ENCODE results near the gene TOMM5.

The TOMM5 gene

GRCh38 chr9:37625036-37625757 is 32.8 kb upstream of the TOMM5 start:
- no peaks in the 10 kb centered on the region for H3K4me1 ChIP-seq (ENCODE audit: control insufficient read depth, insufficient read depth, low read length)
- H3K9me3 ChIP-seq (replicated peaks; ENCODE audit: low read length): no peaks in the 10 kb centered on the region
- no peaks in the 10 kb centered on the region for H3K36me3 ChIP-seq (ENCODE audit: insufficient read depth, low read length)
- H3K27me3 ChIP-seq (ENCODE audit: control insufficient read depth, insufficient read depth, low read length): peaks cover 43% of the 10 kb centered on the region
- H3K4me2 ChIP-seq (ENCODE audit: low read length): no peak overlapping the region
- H3K4me3 ChIP-seq (ENCODE audit: low read length): no peak overlapping the region
- no peak overlapping the region for H3K9ac ChIP-seq (ENCODE audit: low read depth, low read length)

- Histone ChIP-seq H3K4me3 (ENCODE audit: low read length) (no peak overlapping the region), H3K9ac (ENCODE audit: low read depth, low read length) (no peak overlapping the region), H3K36me3 (ENCODE audit: insufficient read depth, low read length) (no peaks in the 10 kb centered on the region), H3K4me2 (ENCODE audit: low read length) (no peak overlapping the region), H3K4me1 (ENCODE audit: control insufficient read depth, insufficient read depth, low read length) (no peaks in the 10 kb centered on the region), H3K9me3 (replicated peaks; ENCODE audit: low read length) (no peaks in the 10 kb centered on the region), H3K27me3 (ENCODE audit: control insufficient read depth, insufficient read depth, low read length) (peaks cover 43% of the 10 kb centered on the region)
Measured at GRCh38 chr9:37624073-37624472, 31.7 kb upstream of the TOMM5 start.

- Histone ChIP-seq H3K9ac (ENCODE audit: low read depth, low read length) (no peak overlapping the region), H3K9me3 (replicated peaks; ENCODE audit: low read length) (no peaks in the 10 kb centered on the region), H3K4me3 (ENCODE audit: low read length) (no peak overlapping the region), H3K4me1 (ENCODE audit: control insufficient read depth, insufficient read depth, low read length) (no peaks in the 10 kb centered on the region), H3K4me2 (ENCODE audit: low read length) (no peak overlapping the region), H3K36me3 (ENCODE audit: insufficient read depth, low read length) (no peaks in the 10 kb centered on the region), H3K27me3 (ENCODE audit: control insufficient read depth, insufficient read depth, low read length) (peaks cover 39% of the 10 kb centered on the region)
Measured at GRCh38 chr9:37623267-37623666, 30.9 kb upstream of the TOMM5 start.

GRCh38 chr9:37622462-37622861 is 30.1 kb upstream of the TOMM5 start:
- Histone ChIP-seq H3K36me3 (ENCODE audit: insufficient read depth, low read length) (no peaks in the 10 kb centered on the region), H3K27me3 (ENCODE audit: control insufficient read depth, insufficient read depth, low read length) (peaks cover 35% of the 10 kb centered on the region), H3K4me1 (ENCODE audit: control insufficient read depth, insufficient read depth, low read length) (peaks cover 8% of the 10 kb centered on the region), H3K4me3 (ENCODE audit: low read length) (no peak overlapping the region), H3K9me3 (replicated peaks; ENCODE audit: low read length) (no peaks in the 10 kb centered on the region), H3K9ac (ENCODE audit: low read depth, low read length) (no peak overlapping the region), H3K4me2 (ENCODE audit: low read length) (no peak overlapping the region)

GRCh38 chr9:37621273-37622121 is 29.1 kb upstream of the TOMM5 start:
- Histone ChIP-seq H3K4me3 (ENCODE audit: low read length) (no peak overlapping the region), H3K9me3 (replicated peaks; ENCODE audit: low read length) (no peaks in the 10 kb centered on the region), H3K36me3 (ENCODE audit: insufficient read depth, low read length) (no peaks in the 10 kb centered on the region), H3K4me2 (ENCODE audit: low read length) (no peak overlapping the region), H3K9ac (ENCODE audit: low read depth, low read length) (no peak overlapping the region), H3K27me3 (ENCODE audit: control insufficient read depth, insufficient read depth, low read length) (peaks cover 29% of the 10 kb centered on the region), H3K4me1 (ENCODE audit: control insufficient read depth, insufficient read depth, low read length) (peaks cover 8% of the 10 kb centered on the region)

- Histone ChIP-seq H3K4me3 (ENCODE audit: low read length) (no peak overlapping the region), H3K9ac (ENCODE audit: low read depth, low read length) (no peak overlapping the region), H3K4me2 (ENCODE audit: low read length) (no peak overlapping the region), H3K27me3 (ENCODE audit: control insufficient read depth, insufficient read depth, low read length) (peaks cover 29% of the 10 kb centered on the region), H3K4me1 (ENCODE audit: control insufficient read depth, insufficient read depth, low read length) (peaks cover 8% of the 10 kb centered on the region), H3K36me3 (ENCODE audit: insufficient read depth, low read length) (no peaks in the 10 kb centered on the region), H3K9me3 (replicated peaks; ENCODE audit: low read length) (no peaks in the 10 kb centered on the region)
Measured at GRCh38 chr9:37620396-37620795, 28.0 kb upstream of the TOMM5 start.

- Histone ChIP-seq H3K4me1 (ENCODE audit: control insufficient read depth, insufficient read depth, low read length) (peaks cover 8% of the 10 kb centered on the region), H3K4me2 (ENCODE audit: low read length) (no peak overlapping the region), H3K36me3 (ENCODE audit: insufficient read depth, low read length) (no peaks in the 10 kb centered on the region), H3K27me3 (ENCODE audit: control insufficient read depth, insufficient read depth, low read length) (peaks cover 29% of the 10 kb centered on the region), H3K9ac (ENCODE audit: low read depth, low read length) (no peak overlapping the region), H3K4me3 (ENCODE audit: low read length) (no peak overlapping the region), H3K9me3 (replicated peaks; ENCODE audit: low read length) (no peaks in the 10 kb centered on the region)
Measured at GRCh38 chr9:37619806-37620205, 27.4 kb upstream of the TOMM5 start.

GRCh38 chr9:37618817-37619216 is 26.4 kb upstream of the TOMM5 start:
- Histone ChIP-seq H3K9me3 (replicated peaks; ENCODE audit: low read length) (no peaks in the 10 kb centered on the region), H3K9ac (ENCODE audit: low read depth, low read length) (no peak overlapping the region), H3K4me1 (ENCODE audit: control insufficient read depth, insufficient read depth, low read length) (peaks cover 8% of the 10 kb centered on the region), H3K4me3 (ENCODE audit: low read length) (no peak overlapping the region), H3K36me3 (ENCODE audit: insufficient read depth, low read length) (no peaks in the 10 kb centered on the region), H3K4me2 (ENCODE audit: low read length) (no peak overlapping the region), H3K27me3 (ENCODE audit: control insufficient read depth, insufficient read depth, low read length) (peaks cover 31% of the 10 kb centered on the region)

GRCh38 chr9:37617832-37618231 is 25.4 kb upstream of the TOMM5 start:
- Histone ChIP-seq H3K9me3 (replicated peaks; ENCODE audit: low read length) (no peaks in the 10 kb centered on the region), H3K4me2 (ENCODE audit: low read length) (no peak overlapping the region), H3K27me3 (ENCODE audit: control insufficient read depth, insufficient read depth, low read length) (peaks cover 29% of the 10 kb centered on the region), H3K4me1 (ENCODE audit: control insufficient read depth, insufficient read depth, low read length) (peaks cover 8% of the 10 kb centered on the region), H3K36me3 (ENCODE audit: insufficient read depth, low read length) (no peaks in the 10 kb centered on the region), H3K9ac (ENCODE audit: low read depth, low read length) (no peak overlapping the region), H3K4me3 (ENCODE audit: low read length) (no peak overlapping the region)

GRCh38 chr9:37617161-37617560 is 24.8 kb upstream of the TOMM5 start:
- no peak overlapping the region for H3K9ac ChIP-seq (ENCODE audit: low read depth, low read length)
- peaks cover 24% of the 10 kb centered on the region for H3K27me3 ChIP-seq (ENCODE audit: control insufficient read depth, insufficient read depth, low read length)
- no peaks in the 10 kb centered on the region for H3K36me3 ChIP-seq (ENCODE audit: insufficient read depth, low read length)
- peaks cover 8% of the 10 kb centered on the region for H3K4me1 ChIP-seq (ENCODE audit: control insufficient read depth, insufficient read depth, low read length)
- H3K4me3 ChIP-seq (ENCODE audit: low read length): no peak overlapping the region
- no peak overlapping the region for H3K4me2 ChIP-seq (ENCODE audit: low read length)
- no peaks in the 10 kb centered on the region for H3K9me3 ChIP-seq (replicated peaks; ENCODE audit: low read length)

- no peaks in the 10 kb centered on the region for H3K9me3 ChIP-seq (replicated peaks; ENCODE audit: low read length)
- H3K4me1 ChIP-seq (ENCODE audit: control insufficient read depth, insufficient read depth, low read length): no peaks in the 10 kb centered on the region
- no peak overlapping the region for H3K4me2 ChIP-seq (ENCODE audit: low read length)
- no peak overlapping the region for H3K4me3 ChIP-seq (ENCODE audit: low read length)
- H3K36me3 ChIP-seq (ENCODE audit: insufficient read depth, low read length): no peaks in the 10 kb centered on the region
- peaks cover 51% of the 10 kb centered on the region for H3K27me3 ChIP-seq (ENCODE audit: control insufficient read depth, insufficient read depth, low read length)
- no peak overlapping the region for H3K9ac ChIP-seq (ENCODE audit: low read depth, low read length)
Measured at GRCh38 chr9:37611961-37612360, 19.6 kb upstream of the TOMM5 start.
